Measurements from ENCODE around the gene TBC1D2B.

Gene TBC1D2B

DNA sequence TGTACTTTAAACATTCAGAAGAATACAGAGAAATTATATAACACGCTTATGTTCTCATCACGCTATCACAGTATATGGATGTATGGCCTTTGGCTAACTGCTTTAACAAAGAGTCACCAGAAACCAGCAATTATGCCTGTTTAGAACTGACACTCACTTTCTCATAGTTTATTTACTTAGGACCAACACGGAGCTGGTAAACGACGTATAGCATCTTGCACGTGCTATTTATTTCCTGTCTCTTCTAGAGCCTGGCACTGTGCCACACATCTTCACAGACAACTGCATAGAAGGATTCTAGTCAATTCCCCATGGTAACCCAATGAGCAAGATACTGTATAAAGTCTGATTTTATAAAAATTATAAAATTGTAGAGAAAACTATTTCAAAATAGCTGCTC is 43.6 kb downstream of the TBC1D2B start:
- Histone ChIP-seq H3K4me3 (ENCODE audit: low read length) (no peak overlapping the region), H3K9me3 (ENCODE audit: control insufficient read depth, insufficient read depth, low read length) (no peaks in the 10 kb centered on the region), H3K27ac (ENCODE audit: low read length) (no peak overlapping the region), H3K4me1 (ENCODE audit: control insufficient read depth, insufficient read depth, low read length) (no peaks in the 10 kb centered on the region), H3K36me3 (ENCODE audit: control insufficient read depth, insufficient read depth, low read length) (no peaks in the 10 kb centered on the region), H3K27me3 (ENCODE audit: control insufficient read depth, insufficient read depth, low read length) (no peaks in the 10 kb centered on the region)
- DNase-seq (ENCODE audit: low read depth, low spot score), result no peak
- WGBS (ENCODE audit: insufficient coverage, insufficient read length), result no CpG with 5 or more reads among the region's 6 CpGs

DNA sequence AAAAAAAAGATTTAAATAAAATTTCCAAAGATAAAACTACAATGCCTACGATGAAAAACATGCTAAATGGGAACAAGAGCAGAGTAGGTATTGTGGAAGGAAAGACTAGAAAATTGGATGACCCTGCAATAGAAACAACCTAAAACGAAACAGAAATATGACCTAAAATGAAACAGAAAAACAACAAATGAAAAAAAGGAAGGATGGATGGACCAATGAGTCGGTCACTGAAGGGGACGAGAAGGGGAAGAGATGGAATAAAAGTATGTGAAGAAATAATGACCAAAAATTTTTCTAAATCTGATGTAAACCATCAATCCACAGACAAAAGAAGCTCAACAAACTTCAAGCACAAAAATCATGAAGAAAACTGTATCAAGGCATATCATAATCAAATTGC is 44.8 kb downstream of the TBC1D2B start:
- no peak overlapping the region for H3K27ac ChIP-seq (ENCODE audit: low read length)
- no peak for DNase-seq (ENCODE audit: low read depth, low spot score)
- H3K4me1 ChIP-seq (ENCODE audit: control insufficient read depth, insufficient read depth, low read length), result no peaks in the 10 kb centered on the region
- no peaks in the 10 kb centered on the region for H3K9me3 ChIP-seq (ENCODE audit: control insufficient read depth, insufficient read depth, low read length)
- H3K27me3 ChIP-seq (ENCODE audit: control insufficient read depth, insufficient read depth, low read length), result no peaks in the 10 kb centered on the region
- no peak overlapping the region for H3K4me3 ChIP-seq (ENCODE audit: low read length)
- WGBS (ENCODE audit: insufficient coverage, insufficient read length), result no CpG with 5 or more reads among the region's 4 CpGs
- no peaks in the 10 kb centered on the region for H3K36me3 ChIP-seq (ENCODE audit: control insufficient read depth, insufficient read depth, low read length)

DNA sequence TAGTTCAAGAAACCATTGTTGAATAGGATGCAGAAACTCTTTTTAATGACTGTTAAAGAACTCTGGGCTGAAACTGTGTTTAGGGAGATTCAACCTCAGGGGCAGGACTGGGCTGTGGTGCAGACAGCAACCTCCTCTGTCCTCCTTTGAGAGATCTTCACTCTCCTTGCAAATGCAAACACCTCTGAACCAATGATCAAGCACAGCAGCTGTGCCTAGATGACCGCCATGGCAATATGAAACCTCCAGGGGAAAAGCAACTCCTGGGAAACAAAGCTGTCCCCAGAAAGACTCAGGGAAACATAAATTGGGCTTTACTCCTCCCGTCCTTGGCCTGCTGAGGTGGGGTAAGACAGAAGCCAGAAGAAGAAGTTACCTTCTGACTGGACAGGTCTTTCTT is 52.6 kb downstream of the TBC1D2B start:
- H3K27me3 ChIP-seq (ENCODE audit: control insufficient read depth, insufficient read depth, low read length), result no peaks in the 10 kb centered on the region
- H3K4me1 ChIP-seq (ENCODE audit: control insufficient read depth, insufficient read depth, low read length), result no peaks in the 10 kb centered on the region
- no peak overlapping the region for H3K4me3 ChIP-seq (ENCODE audit: low read length)
- H3K27ac ChIP-seq (ENCODE audit: low read length), result no peak overlapping the region
- no CpG with 5 or more reads among the region's 2 CpGs for WGBS (ENCODE audit: insufficient coverage, insufficient read length)
- no peak for DNase-seq (ENCODE audit: low read depth, low spot score)
- no peaks in the 10 kb centered on the region for H3K9me3 ChIP-seq (ENCODE audit: control insufficient read depth, insufficient read depth, low read length)
- no peaks in the 10 kb centered on the region for H3K36me3 ChIP-seq (ENCODE audit: control insufficient read depth, insufficient read depth, low read length)

DNA sequence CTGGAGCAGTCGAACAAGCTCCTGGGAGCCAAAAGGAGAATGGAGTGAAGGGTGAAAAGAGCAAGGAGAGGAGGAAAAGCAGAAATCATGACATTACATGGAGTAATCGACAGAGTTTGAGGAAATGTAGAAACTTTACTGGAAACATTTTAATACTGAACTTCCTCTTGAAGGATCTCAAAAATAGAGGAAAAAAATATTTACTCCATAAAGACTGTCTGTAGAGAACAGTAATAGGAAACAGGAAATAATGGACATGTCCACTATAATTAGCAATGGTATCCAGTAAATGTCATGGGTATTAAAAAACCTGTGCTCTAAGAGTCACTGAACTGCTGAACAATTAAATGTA is 53.0 kb downstream of the TBC1D2B start:
- H3K4me3 ChIP-seq (ENCODE audit: low read length), result no peak overlapping the region
- no peaks in the 10 kb centered on the region for H3K4me1 ChIP-seq (ENCODE audit: control insufficient read depth, insufficient read depth, low read length)
- no peaks in the 10 kb centered on the region for H3K9me3 ChIP-seq (ENCODE audit: control insufficient read depth, insufficient read depth, low read length)
- no peaks in the 10 kb centered on the region for H3K27me3 ChIP-seq (ENCODE audit: control insufficient read depth, insufficient read depth, low read length)
- WGBS (ENCODE audit: insufficient coverage, insufficient read length), result no CpG with 5 or more reads among the region's 2 CpGs
- H3K27ac ChIP-seq (ENCODE audit: low read length), result no peak overlapping the region
- no peaks in the 10 kb centered on the region for H3K36me3 ChIP-seq (ENCODE audit: control insufficient read depth, insufficient read depth, low read length)
- no peak for DNase-seq (ENCODE audit: low read depth, low spot score)

DNA sequence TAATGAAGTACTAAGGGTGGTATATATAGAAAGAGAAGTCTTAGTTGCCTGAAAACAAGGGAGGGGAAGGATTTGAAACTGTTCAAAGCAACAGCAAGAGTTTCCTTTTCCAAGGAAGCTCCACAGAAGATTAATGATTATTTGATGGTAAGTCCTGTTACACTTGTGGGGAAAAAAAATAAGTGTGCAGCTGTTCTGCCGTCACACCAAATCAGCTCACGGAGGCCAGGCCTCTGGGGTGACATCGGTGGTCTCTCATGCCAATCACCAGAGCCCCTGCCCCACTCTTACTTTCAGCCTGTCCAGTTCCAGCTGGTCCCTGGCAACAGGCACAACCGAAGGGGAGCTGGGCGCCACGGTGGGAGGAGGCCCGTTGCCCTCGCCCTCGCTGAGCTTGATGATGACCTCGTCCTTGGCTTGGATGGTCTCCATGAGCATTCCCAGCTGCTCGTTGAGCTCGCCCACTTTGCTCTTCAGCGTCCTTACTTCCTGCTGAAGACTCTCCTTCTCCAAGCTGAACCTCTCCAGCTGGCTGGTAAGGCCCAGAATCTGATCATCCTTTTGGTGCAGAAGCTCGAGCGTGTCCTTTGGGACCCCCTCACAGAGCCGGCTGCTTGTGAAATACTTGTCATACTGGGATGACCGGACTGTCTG is 53.5 kb downstream of the TBC1D2B start:
- no peaks in the 10 kb centered on the region for H3K4me1 ChIP-seq (ENCODE audit: control insufficient read depth, insufficient read depth, low read length)
- no peak for DNase-seq (ENCODE audit: low read depth, low spot score)
- H3K4me3 ChIP-seq (ENCODE audit: low read length), result no peak overlapping the region
- no peaks in the 10 kb centered on the region for H3K36me3 ChIP-seq (ENCODE audit: control insufficient read depth, insufficient read depth, low read length)
- H3K27me3 ChIP-seq (ENCODE audit: control insufficient read depth, insufficient read depth, low read length), result no peaks in the 10 kb centered on the region
- no peak overlapping the region for H3K27ac ChIP-seq (ENCODE audit: low read length)
- WGBS (ENCODE audit: insufficient coverage, insufficient read length), result no CpG with 5 or more reads among the region's 17 CpGs
- no peaks in the 10 kb centered on the region for H3K9me3 ChIP-seq (ENCODE audit: control insufficient read depth, insufficient read depth, low read length)

DNA sequence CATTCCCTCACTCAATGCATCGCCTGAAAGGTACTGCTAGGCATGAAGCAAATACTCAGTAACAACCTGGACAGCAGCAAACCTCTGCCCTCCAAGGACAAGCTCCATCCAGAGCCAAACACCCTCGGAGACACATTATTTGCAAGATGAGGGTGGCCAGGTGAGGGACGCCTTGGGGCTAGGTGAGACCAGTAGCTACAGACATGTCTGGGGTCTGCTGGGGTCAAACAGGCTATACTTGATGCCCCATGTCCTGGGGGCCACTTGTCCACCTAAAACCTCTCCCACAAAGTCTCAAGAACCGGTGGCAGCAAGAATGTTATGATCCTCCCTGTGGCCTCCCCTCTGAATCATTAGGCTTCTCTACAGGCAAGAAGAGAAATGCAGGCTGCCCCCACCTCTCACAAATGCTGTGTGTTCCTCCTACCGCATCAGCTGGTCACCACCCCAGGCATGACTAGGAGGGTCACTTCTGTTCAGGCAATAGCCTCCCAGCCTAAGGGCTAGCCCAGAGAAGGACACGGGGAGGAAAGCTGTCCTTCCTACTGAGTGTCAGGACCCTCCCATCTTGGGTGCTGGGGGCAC is 54.3 kb downstream of the TBC1D2B start:
- no peaks in the 10 kb centered on the region for H3K36me3 ChIP-seq (ENCODE audit: control insufficient read depth, insufficient read depth, low read length)
- no peak for DNase-seq (ENCODE audit: low read depth, low spot score)
- H3K27me3 ChIP-seq (ENCODE audit: control insufficient read depth, insufficient read depth, low read length), result no peaks in the 10 kb centered on the region
- no CpG with 5 or more reads among the region's 6 CpGs for WGBS (ENCODE audit: insufficient coverage, insufficient read length)
- no peak overlapping the region for H3K4me3 ChIP-seq (ENCODE audit: low read length)
- H3K27ac ChIP-seq (ENCODE audit: low read length), result no peak overlapping the region
- no peaks in the 10 kb centered on the region for H3K4me1 ChIP-seq (ENCODE audit: control insufficient read depth, insufficient read depth, low read length)
- H3K9me3 ChIP-seq (ENCODE audit: control insufficient read depth, insufficient read depth, low read length), result no peaks in the 10 kb centered on the region

DNA sequence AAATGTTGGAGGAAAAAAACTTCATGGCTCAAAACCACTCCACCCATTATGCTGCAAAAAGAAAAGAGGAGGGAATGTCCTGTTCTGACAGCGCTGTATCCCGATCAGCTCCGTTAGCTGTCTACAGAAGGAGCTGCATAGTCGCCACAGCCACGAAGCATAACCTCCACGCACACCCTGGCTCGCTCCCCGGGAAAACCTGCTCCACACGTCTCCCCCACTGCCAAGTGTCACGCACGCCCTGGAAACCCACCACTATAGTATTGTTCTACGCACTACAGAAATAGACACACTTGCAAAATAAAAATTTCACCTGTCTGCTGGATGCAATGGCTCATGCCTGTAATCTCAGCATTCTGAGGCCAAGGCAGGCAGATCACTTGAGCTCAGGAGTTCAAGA is 55.8 kb downstream of the TBC1D2B start:
- no CpG with 5 or more reads among the region's 12 CpGs for whole genome bisulfite sequencing (ENCODE audit: insufficient coverage, insufficient read length)
- H3K4me1 ChIP-seq (ENCODE audit: control insufficient read depth, insufficient read depth, low read length), result no peaks in the 10 kb centered on the region
- no peaks in the 10 kb centered on the region for H3K27me3 ChIP-seq (ENCODE audit: control insufficient read depth, insufficient read depth, low read length)
- H3K4me3 ChIP-seq (ENCODE audit: low read length), result no peak overlapping the region
- no peak for DNase-seq (ENCODE audit: low read depth, low spot score)
- no peaks in the 10 kb centered on the region for H3K9me3 ChIP-seq (ENCODE audit: control insufficient read depth, insufficient read depth, low read length)
- no peaks in the 10 kb centered on the region for H3K36me3 ChIP-seq (ENCODE audit: control insufficient read depth, insufficient read depth, low read length)
- H3K27ac ChIP-seq (ENCODE audit: low read length), result no peak overlapping the region

DNA sequence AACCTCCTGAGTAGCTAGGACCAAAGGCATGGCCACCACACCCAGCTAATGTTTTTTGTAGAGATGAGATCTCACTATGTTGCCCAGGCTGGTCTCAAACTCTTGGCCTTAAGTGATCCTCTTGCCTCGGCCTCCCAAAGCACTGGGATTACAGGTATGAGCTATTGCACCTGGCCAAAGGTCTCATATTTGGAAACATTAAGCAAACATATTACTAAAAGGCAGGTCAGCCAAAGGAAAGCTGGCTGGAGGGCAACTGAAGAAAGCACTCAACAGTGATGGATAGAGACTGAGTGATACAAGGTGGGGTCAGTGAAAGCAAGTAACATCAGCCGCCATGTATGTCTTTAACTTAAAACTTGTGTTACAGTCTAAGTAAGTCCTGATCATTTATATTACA is 57.5 kb downstream of the TBC1D2B start:
- no peaks in the 10 kb centered on the region for H3K27me3 ChIP-seq (ENCODE audit: control insufficient read depth, insufficient read depth, low read length)
- no peaks in the 10 kb centered on the region for H3K4me1 ChIP-seq (ENCODE audit: control insufficient read depth, insufficient read depth, low read length)
- DNase-seq (ENCODE audit: low read depth, low spot score), result no peak
- no peaks in the 10 kb centered on the region; the same call in 1 of the 2 replicates for H3K36me3 ChIP-seq (ENCODE audit: control insufficient read depth, insufficient read depth, low read length)
- no peaks in the 10 kb centered on the region for H3K9me3 ChIP-seq (ENCODE audit: control insufficient read depth, insufficient read depth, low read length)
- H3K27ac ChIP-seq (ENCODE audit: low read length), result no peak overlapping the region
- H3K4me3 ChIP-seq (ENCODE audit: low read length), result no peak overlapping the region
- no CpG with 5 or more reads among the region's 2 CpGs for WGBS (ENCODE audit: insufficient coverage, insufficient read length)

DNA sequence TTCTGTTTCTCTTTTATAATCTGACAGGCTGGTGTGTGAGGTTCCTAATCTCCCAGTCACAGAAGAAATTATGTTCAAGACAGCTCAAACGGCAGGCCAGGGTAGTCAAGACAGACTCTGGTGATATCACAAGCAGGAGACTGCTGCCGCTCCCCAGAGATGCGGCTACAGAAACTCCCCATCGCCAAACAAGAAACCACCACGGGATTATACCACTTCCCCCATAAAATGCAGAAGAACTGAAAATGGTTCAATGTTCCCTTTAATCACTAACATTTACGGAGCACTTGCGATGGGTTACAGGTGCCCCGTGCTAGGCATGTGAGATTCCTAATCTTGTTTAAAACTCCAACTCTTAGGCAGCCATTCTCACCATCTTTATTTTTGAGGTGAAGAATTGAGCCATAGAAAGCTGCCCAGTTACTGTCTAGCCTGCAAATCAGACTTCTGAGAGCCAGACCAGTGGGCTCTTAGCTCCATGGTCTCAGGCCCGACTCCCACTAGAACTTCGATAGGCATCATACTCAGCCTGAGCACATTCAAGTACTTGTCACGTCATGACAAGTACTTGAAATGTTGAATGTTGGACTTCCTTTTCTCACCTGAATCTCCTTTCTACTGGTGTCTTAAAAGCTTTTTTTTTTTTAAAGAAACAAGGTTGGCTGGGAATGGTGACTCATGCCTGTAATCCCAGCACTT is 58.4 kb downstream of the TBC1D2B start:
- Histone ChIP-seq H3K36me3 (ENCODE audit: control insufficient read depth, insufficient read depth, low read length) (no peaks in the 10 kb centered on the region; the same call in 1 of the 2 replicates), H3K4me1 (ENCODE audit: control insufficient read depth, insufficient read depth, low read length) (no peaks in the 10 kb centered on the region), H3K9me3 (ENCODE audit: control insufficient read depth, insufficient read depth, low read length) (no peaks in the 10 kb centered on the region), H3K27me3 (ENCODE audit: control insufficient read depth, insufficient read depth, low read length) (no peaks in the 10 kb centered on the region), H3K27ac (ENCODE audit: low read length) (no peak overlapping the region), H3K4me3 (ENCODE audit: low read length) (no peak overlapping the region)
- DNase-seq (ENCODE audit: low read depth, low spot score), result no peak
- WGBS (ENCODE audit: insufficient coverage, insufficient read length), result no CpG with 5 or more reads among the region's 11 CpGs

DNA sequence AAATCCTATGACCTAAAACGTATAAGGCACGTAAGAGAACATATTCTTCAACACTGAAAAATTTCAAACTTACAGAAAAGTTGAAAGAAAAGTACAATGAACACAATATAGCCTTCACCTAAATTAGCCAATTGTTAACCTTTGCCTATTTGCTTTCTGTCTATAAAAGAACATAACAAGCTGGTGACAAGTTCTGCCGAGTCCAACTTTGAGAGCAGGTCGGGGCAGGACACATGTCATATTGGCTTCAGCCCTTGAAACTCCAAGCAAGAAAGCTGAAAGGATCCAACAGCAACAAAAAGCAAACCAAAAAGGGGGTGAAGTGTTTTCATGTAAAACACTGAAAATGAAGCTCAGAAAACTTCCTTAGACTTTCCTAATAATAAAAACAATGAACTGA is 59.1 kb downstream of the TBC1D2B start:
- no peak overlapping the region for H3K4me3 ChIP-seq (ENCODE audit: low read length)
- no peaks in the 10 kb centered on the region; the same call in 1 of the 2 replicates for H3K36me3 ChIP-seq (ENCODE audit: control insufficient read depth, insufficient read depth, low read length)
- DNase-seq (ENCODE audit: low read depth, low spot score), result no peak
- no peaks in the 10 kb centered on the region for H3K4me1 ChIP-seq (ENCODE audit: control insufficient read depth, insufficient read depth, low read length)
- H3K27me3 ChIP-seq (ENCODE audit: control insufficient read depth, insufficient read depth, low read length), result no peaks in the 10 kb centered on the region
- no peaks in the 10 kb centered on the region for H3K9me3 ChIP-seq (ENCODE audit: control insufficient read depth, insufficient read depth, low read length)
- WGBS (ENCODE audit: insufficient coverage, insufficient read length), result 100% methylated on average over 2 of the region's 4 CpGs
- no peak overlapping the region for H3K27ac ChIP-seq (ENCODE audit: low read length)

Measured in iPS DF 6.9 (cell line).